Measurements from ENCODE around the gene RFC5.
A peak's percentile ranks its signal among the peaks of the same experiment; 100 is the strongest.

Gene RFC5
- long read RNA-seq, transcript RFC5-204 (11 exons, 1,655 nt), result major isoform, 263 of 412 reads
- long read RNA-seq, transcript RFC5-201 (12 exons, 2,449 nt), result minor isoform, 15 of 412 reads
- long read RNA-seq, partial matches to known transcripts, result 3 of 412 reads
- long read RNA-seq, other reads (novel, unspliced or antisense), result 131 of 412 reads

- H3K27ac ChIP-seq (replicated peaks), result peak within 1 kb of the TSS; percentile 92
- H3K4me3 ChIP-seq (replicated peaks; ENCODE audit: insufficient read depth, low read length), result peak within 1 kb of the TSS; percentile 90
- TF ChIP-seq GABPA (IDR thresholded peaks at IDR 0.05; ENCODE audit: low read depth) (no peak), SPI1 (IDR thresholded peaks at IDR 0.05; ENCODE audit: borderline replicate concordance, low read depth) (peak; percentile 95), POLR2AphosphoS5 (IDR thresholded peaks at IDR 0.05; ENCODE audit: low read depth) (peak; percentile 82; the same call in 1 of the 2 replicates), CTCF (IDR thresholded peaks at IDR 0.05; ENCODE audit: insufficient read depth, low read length) (no peak), REST (IDR thresholded peaks at IDR 0.05; ENCODE audit: insufficient replicate concordance, low read depth) (peak; percentile 54)
- no peaks in the 10 kb centered on the region for H3K27me3 ChIP-seq (ENCODE audit: insufficient read depth, poor library complexity, severe bottlenecking)
- DNase-seq (ENCODE audit: low read depth in 1 of 2, low spot score in 1 of 2), result peak; percentile 93 to 97
Observed at GRCh38 chr12:118016424-118017264, at the start of gene RFC5. Gene RFC5, plus strand, starts transcription at chr12:118016703. Its CDS starts 125 bp downstream, at chr12:118016828.

- Histone ChIP-seq H3K27me3 (ENCODE audit: insufficient read depth, poor library complexity, severe bottlenecking) (peaks cover 33% of the 10 kb centered on the region), H3K4me3 (replicated peaks; ENCODE audit: insufficient read depth, low read length) (no peak overlapping the region), H3K27ac (replicated peaks) (no peak overlapping the region)
- TF ChIP-seq POLR2AphosphoS5 (IDR thresholded peaks at IDR 0.05; ENCODE audit: low read depth) (no peak), SPI1 (IDR thresholded peaks at IDR 0.05; ENCODE audit: borderline replicate concordance, low read depth) (no peak), GABPA (IDR thresholded peaks at IDR 0.05; ENCODE audit: low read depth) (no peak), CTCF (IDR thresholded peaks at IDR 0.05; ENCODE audit: insufficient read depth, low read length) (no peak), REST (IDR thresholded peaks at IDR 0.05; ENCODE audit: insufficient replicate concordance, low read depth) (no peak)
- no peak for DNase-seq (ENCODE audit: low read depth in 1 of 2, low spot score in 1 of 2)
Observed at GRCh38 chr12:117967043-117967442, 49.5 kb upstream of the RFC5 start.

GRCh38 chr12:117967512-117967911, 49.0 kb upstream of the RFC5 start:
- Histone ChIP-seq H3K27me3 (ENCODE audit: insufficient read depth, poor library complexity, severe bottlenecking) (peaks cover 33% of the 10 kb centered on the region), H3K27ac (replicated peaks) (no peak overlapping the region), H3K4me3 (replicated peaks; ENCODE audit: insufficient read depth, low read length) (no peak overlapping the region)
- no peak for DNase-seq (ENCODE audit: low read depth in 1 of 2, low spot score in 1 of 2)
- no peak for TF ChIP-seq CTCF (IDR thresholded peaks at IDR 0.05; ENCODE audit: insufficient read depth, low read length)
- no peak for TF ChIP-seq POLR2AphosphoS5 (IDR thresholded peaks at IDR 0.05; ENCODE audit: low read depth)
- TF ChIP-seq GABPA (IDR thresholded peaks at IDR 0.05; ENCODE audit: low read depth), result no peak

Measured in HL-60 (cell line).